GM20000 (cell line): Measurements from ENCODE around the gene TREML1.

Experiments used
- DNase-seq: peaks from one replicate; pipeline ENCODE4 v3.0.0; 2012; ENCODE audit warnings: low spot score
- CTCF ChIP-seq: IDR thresholded peaks from 2 replicates; pipeline ENCODE4 v1.5.1; 2012; ENCODE audit warnings: mild to moderate bottlenecking, control low read depth; ENCODE audit errors: extremely low read depth, missing control alignments

TREML1 gene

GRCh38 chr6:41177287-41177686 lies 23.1 kb upstream of the TREML1 start:
- no peak for TF ChIP-seq CTCF
- no peak for DNase-seq

- no peak for TF ChIP-seq CTCF
- no peak for DNase-seq
Measured at GRCh38 chr6:41176189-41176588, 22.0 kb upstream of the TREML1 start.

DNA sequence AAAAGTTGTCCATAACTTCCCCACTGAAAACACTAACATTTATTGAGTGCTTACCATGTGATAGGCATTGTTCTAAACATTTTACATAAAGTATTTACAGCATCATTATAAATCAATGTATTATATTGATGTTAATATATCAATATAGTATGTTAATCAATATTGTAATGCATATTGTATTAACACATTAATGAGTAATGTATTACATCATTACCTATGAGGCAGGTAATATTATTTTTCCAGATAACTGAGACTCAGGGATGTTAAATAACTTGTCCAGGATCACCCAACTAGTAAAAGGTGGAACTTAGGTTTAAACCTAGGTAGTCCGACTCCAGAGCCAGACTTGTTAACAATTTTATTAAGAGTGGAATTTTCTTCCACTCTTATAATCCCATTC lies 20.9 kb upstream of the TREML1 start:
- TF ChIP-seq CTCF: no peak
- DNase-seq: no peak

GRCh38 chr6:41174610-41175009 lies 20.5 kb upstream of the TREML1 start:
- no peak for DNase-seq
- no peak for TF ChIP-seq CTCF

GRCh38 chr6:41171908-41172307 lies 17.8 kb upstream of the TREML1 start:
- no peak for TF ChIP-seq CTCF
- no peak for DNase-seq

- no peak for DNase-seq
- TF ChIP-seq CTCF: no peak
Measured at GRCh38 chr6:41170547-41171160, 16.5 kb upstream of the TREML1 start.

DNA sequence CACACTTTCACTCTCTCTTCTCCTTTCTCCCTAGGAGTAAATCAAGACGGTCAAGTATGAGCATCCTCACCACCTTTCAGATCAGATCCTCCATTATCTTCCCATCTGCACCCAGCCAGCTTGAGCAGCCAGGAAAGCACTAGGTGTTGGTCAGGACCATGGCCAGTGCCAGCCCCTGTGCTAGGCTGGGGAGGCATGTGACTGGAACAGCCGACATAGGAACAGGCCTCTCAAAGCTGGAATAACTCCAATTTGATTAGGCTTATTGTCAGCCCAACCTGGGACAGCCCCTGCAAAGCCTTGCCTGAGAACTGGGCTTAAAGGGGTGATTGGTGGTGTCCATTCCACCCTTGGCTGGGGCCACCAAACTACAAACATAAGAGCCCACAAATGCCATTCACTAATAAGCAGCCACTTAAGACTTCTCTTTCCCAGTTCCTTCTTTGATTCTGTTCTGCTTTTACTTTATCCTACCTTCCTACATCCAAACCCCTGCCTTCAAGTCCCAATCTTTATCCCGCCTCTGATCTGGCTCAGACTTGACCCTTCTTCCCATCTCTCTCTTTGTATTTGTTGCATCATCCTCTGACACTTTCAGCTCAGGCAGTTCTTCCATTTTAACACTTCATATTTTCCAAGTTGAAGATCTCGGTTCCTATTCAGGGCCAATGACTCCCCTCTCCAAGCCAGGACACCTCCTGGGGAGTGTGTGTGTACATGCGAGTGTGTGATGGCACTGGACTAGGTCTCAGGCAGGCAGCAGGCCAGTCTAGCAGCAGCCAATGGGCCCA lies 13.2 kb upstream of the TREML1 start:
- TF ChIP-seq CTCF: no peak
- no peak for DNase-seq
